ENCODE measurements around the gene ATP8B3.

ATP8B3 gene

DNA sequence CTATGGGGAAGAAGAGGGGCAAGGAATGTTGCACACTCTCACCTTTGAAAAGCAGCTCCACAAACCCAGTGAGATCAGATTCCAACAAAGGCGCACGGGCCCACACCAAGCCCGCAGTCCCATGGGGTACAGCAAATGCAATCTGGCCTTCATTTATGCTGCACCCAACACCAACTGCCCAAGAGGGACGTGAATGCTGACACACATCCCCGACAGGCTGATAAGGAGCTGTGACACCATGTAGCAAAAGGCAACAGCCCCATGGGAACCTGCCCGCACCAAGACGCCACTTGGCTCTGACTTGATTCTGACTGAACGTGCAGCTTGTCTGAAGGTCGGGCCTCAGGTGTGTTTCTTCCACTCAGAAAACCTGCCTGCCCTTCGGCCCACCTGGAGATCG is 18.9 kb upstream of the ATP8B3 start:
- no peak for ATAC-seq

DNA sequence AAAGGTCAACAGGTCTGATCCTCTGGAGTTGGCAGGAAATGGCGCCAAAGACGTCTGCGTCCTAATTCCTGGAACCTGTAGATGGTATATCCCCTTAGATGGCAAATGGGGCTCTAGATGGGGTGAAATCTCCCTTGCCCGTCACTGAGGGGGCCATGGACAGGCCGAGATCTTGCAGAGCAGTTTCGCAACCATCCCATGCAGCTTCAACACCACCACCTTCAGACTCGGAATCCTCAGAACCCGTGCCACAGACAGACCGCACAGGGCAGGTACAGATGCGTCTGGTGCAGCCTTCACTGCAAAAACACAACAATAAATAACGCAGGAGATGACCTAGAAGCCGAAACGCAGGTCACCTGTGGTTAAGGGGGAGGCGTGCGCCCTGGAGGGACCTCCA is 18.5 kb upstream of the ATP8B3 start:
- no peak for ATAC-seq

DNA sequence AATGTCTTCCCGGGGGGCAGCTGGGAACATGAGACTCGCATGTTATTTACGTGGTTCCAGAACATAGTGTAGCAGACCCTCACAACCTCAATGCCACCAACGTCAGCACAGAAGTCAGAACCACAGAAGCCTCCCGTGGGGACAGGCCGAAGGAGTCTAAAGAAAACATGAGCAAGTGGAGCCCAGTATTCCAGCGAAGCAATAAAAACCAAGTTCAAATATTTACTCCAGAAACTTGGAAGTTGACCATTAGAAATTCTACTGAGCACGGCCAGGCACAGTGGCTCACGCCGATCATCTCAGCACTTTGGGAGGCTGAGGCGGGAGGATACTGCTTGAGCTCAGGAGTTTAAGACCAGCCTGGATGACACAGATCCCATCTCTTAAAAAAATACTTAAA is 17.9 kb upstream of the ATP8B3 start:
- ATAC-seq: no peak

DNA sequence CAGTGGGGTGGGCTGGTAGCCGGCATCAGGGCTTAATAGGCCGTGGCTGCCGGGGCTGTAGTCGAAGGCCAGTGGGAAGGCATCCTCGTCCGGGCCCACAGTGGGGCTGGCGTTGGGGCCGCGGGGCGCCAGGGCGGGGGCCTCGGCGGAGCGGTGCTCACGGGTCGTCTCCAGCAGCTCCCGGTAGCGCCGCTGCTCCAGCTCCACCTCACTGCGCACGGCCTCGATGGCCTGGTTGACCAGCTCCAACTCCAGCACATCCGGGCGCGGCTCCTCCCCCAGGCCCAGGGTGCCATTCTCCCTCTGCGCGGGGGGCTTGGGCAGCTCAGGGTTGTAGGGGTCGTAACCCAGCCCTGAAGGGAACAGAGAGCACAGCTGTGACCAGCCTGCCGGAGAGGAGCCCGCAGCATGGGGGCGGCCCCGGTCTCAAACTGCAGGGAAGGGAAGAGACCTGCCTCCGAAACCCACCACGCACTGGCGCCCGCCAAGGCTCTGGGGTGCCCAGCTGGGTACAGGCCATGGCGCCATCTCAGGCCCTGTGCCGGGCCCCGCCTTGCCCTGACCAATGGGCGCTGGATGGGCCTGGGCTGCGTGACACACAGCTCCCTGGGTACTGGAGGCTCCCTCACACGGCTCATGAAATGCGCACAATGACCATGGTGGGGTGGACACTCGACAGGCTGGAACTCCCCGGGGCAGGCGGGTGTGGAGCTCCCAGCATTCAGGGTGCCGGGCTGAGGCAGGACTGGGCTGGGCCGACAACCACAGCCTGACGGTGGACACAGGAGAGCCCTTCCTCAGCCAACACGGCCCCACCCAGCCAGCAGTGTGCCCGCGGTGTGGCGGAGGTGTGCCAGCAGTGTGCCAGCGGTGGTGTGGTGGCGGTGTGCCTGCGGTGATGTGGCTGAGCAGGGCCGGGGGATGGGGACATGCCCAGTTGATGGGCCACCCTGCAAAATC is 16.5 kb upstream of the ATP8B3 start:
- ATAC-seq: no peak

DNA sequence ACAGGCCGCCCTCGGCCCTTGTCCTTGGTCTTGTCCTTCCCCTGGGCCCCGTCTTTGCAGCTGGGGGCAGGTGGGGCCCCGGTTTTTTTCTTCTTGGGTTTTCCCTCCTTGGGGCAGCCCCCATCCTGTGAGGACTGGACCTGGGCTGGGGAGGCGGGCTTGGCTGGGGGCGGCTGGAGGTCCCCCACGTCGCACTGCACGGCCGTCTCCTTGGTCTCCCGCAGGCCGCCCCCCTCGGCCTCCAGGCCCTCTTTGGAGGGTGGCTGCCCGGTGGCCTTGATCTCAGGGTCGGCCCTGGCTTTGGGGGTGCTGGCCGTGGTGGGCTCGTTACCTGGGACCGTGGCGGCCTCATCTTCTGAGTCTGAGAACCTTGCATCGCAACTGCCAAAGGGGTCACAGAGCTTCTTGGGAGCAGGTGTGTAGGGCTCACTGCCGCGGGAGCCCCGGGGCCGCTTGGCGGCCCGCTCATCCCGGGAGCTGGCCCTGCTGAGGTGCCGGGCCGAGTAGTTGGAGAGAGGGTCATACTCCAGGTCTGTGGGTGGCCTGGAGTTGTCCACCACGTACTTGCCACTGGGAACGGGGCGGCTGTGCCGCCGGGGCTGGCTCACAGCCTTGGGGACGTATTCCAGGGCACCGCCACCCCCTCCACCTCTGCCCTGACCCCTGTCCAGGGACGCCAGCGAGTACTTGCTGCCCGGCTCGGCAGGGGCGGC is 15.6 kb upstream of the ATP8B3 start:
- no peak for ATAC-seq

DNA sequence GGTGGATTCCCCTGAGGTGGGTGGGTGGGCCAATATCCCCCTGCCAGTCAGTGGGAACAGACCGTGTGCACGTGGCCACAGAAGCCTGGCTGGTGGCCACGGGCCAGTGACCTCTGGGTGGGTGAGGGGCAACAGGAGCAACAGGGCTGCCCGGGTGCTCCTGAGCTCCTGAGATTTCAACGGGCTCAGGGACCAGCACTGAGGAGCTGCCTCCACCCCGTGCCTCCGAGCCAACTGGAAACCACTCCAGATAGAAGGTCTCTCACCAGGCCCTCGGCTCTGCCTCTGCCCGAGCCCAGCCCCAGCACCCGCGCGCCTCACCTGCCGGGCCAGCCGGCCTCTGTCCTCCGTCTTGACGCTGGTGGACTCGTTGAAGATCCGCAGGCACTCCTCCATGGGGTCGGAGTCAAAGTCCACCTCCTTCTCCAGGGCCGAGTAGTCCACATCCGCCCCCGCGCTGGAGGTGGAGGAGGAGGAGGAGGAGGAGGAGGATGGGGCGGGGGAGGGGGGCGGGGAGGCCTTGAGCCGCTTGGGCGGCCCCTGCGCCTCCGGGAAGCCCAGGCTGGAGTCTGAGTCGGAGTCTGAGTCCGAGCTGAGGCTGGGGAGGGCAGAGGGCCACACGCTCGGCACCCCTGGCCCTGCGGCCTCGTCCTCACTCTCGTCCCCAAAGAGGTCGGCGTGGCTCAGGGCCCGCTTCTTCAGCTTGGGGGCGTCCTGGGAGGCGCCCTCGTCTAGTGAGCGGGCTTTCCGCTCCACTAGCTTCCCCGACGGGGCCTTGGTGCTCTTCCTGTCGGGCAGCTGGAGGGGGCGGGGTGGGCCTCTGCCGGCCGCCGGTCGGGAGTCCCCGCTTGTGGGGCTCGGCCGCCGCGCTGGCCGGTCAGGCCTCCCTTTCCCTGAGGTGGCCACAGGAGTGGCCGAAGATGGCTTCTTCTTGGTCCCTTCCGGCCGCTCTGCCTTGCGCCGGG is 14.8 kb upstream of the ATP8B3 start:
- ATAC-seq: no peak

DNA sequence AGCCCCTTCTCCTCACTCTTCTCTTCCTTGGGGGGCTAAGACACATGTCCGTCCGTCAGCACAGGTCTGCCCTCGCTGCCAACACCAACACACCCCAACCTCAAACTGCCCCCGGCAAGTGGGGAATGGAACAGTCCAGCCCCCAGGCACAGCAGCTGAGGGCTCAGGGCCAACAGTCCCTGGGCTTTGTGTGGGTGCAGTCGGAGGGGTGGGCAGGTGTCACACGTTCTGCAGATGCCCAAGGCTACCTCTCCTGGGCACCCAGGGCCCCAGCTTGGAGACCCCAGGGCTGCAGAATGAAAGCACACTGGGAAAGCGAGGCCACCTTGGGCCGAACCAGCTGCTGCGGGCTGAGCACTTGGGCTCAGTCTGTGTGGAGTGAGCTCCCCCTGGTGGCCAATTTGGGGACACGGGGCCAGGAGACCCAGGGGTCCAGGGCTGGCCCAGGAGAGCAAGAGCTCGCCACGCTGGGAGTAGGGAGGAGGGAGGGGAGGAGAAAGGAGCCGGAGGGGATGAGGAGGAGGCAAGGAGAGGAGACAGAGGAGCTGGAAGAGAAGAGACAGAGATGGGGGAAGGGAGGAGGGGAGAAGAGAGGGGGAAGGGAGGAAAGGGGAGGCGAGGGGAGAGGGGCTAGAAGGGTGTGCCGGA is 14.0 kb upstream of the ATP8B3 start:
- ATAC-seq: peak; percentile 84 to 85

DNA sequence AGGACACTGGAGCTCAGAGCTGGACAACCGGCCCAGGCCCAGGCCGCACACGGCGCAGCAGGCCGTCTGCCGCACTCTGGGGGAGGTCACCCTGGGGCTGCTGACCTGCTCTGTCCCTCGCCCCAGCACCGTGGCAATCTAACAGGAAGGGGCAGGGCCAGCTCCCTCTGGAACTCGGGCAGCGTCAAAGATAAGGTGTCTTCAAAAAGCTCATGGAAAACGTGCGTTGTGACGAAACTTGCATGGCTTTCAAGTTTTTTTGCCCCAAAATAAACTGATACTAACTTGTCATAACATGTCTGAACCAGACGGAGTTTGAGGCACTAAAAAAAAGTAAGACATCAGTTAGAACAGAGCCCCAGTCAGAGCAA is 12.2 kb upstream of the ATP8B3 start:
- no peak for ATAC-seq

DNA sequence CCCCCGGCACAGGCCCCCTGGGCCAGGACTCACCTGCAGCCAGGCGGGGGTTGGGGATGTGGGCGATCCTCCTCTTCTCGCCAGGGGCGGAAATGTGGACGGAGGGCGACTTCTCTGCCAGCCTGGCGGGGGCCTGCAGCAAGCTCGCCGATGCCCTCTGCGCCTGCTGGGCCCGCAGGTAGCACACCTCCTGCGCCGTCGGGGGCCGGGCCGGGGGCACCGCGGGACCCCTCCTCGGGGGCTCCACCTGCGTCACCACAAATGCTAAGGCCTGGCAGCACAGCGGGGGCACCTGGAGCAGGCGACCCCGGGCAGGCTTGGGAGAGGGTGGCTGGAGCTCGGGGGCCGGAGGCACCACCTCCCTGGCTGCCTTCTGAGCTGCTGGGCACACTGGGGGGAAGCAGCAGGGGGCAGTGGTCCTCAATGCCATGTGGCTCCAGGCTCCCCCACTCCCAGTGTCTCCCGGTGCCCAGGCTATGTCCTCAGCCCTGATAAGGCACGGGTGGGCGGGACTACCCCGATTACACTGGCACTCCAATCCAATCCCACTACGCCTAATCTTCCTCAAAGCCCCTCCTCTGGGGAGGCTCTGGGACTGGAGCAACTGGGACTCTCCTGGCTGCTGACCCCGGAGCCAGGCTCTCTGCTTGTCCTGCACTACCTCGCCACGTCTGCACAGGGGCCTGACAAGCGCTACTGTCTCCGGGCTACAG is 11.6 kb upstream of the ATP8B3 start:
- ATAC-seq: no peak

DNA sequence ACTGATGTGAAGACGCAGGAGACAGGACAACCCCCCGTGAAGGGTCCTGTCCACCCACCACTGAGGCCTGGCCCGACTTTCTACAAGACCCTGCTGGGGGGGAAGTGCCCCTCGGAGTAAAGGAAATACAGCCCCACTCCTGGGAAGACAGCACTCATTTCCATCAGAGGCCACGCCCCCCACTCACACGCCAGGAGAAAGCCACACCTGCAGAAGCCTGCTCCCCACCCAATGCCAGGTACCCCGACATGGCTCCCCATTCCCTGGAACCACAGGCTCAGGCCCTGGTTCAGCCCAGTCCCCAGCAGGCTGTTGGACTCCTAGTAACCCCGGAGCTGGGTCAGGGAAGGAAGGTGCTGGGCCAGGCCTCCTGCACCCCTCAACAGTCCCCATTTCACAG is 10.9 kb upstream of the ATP8B3 start:
- ATAC-seq: no peak

DNA sequence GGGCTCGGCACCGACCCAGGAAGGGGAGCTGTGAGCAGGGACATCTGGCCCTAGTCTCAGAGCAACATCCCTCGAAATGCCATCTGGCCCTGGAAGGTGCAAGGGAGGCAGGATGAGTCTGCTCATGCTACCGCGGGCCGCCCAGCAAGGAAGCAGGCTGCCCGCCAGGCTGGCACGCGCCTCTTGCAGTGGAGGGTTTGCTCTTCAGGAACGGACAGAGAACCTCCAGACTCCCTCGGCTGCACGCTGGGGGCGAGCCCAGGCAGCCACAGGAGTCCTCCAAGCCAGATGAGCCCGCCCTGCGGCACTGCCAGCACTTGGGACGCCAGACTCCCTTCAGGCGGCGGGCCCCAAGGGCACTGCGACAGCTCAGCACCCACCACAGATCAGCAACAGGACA is 10.1 kb upstream of the ATP8B3 start:
- no peak for ATAC-seq

DNA sequence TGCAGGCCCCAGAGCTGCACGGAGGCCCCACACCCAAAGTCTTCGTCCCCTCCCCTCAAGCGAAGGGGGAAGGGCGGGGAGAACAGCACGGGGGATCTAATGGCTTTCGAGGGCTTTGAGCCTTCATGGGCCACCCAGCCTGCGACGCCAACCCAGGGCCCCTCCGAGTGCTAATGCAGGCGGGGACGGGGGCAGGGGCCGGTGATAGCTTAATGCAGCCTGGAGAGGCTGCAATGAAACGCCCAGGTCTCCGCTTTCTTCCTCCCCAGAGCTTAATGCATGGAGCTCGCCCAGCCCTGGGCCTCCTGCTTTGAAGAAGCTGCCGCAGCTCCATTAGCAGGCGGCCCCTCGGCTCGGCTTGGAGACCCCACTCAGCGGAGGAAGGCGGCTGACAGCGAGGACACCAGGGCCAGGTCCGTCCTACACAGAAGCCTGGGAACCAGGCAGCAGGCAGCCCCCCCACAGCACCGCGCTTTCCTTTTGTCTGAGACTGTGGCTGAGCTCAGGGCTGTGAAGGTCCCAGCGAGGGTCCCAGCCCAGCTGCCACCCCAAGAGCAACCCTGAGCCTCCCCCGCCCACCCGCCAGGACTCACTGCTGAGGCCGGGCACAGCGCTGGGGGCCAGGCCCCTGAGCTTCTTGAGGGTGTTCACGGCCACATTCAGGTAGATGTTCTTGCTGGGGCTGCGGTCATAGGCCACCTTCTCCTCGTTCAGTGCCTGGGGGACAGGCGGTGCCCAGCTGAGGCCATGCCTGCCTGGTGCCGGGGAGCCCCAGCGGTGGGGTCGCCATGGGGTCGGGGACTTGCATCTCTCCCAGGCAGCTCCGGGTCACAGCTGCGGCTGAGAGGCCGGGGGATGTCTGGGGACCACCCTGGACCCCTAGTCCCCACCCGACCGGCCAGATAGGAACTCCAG is 7.5 kb upstream of the ATP8B3 start:
- no peak for ATAC-seq

DNA sequence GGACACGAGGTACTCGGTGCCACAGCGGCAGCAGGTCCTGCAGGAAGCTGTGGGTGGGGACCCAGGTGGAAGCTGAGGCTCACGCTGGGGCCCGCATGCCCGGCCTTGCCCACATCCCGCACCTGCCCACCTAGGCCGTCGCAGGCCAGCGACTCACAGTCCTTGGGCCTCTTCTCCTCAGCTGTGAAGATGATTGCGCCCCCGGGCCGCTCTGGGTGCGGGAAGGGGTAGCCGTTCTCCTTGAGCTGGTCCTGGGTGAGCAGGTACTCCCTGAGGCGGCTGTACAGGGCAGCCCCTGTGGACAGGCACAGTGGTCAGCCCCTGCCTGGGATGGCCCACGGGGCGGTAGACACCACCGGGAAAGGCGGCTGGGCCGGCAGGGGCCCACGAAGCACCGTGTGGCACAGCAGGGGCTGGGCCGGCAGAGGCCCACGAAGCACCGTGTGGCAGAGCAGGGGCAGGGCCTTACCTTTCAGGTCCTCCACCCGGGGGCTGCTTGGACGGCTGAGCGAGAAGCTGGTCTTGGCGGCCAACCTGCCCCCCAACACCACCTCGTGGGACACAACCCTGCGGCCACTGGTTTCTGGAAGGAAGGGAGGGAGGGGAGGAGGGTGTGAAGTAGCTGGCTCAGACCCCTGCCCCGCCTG is 6.6 kb upstream of the ATP8B3 start:
- no peak for ATAC-seq

DNA sequence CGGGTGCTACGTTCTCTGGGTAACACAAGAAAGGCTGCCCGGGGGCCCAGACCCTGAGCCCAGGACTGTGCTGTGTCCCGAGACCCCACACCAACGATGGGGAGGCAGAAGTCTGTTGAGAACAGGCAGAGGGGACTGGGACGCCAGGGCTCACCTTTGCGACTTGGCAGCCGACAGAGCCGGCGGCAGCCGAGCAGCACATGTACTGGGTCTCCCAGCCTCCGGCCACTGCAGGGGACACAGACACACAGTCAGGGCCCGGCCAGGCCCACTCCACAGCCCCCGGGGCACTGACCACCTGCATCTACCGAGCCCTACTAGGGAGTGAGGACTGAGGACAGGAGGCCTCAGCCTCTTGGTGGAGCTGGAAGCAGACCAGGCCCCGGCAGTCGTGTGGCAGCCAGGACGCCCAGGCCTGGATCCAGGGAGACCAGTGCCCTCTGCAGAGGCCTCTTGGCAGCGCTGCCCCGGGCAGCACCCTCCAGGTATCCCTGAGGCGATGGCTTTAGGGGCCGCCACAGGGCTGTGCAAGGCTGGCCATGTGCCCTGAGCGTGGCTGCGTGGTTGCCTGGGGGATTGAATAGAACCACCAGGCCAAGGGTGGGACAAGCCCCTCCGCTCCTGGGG is 5.6 kb upstream of the ATP8B3 start:
- no peak for ATAC-seq

DNA sequence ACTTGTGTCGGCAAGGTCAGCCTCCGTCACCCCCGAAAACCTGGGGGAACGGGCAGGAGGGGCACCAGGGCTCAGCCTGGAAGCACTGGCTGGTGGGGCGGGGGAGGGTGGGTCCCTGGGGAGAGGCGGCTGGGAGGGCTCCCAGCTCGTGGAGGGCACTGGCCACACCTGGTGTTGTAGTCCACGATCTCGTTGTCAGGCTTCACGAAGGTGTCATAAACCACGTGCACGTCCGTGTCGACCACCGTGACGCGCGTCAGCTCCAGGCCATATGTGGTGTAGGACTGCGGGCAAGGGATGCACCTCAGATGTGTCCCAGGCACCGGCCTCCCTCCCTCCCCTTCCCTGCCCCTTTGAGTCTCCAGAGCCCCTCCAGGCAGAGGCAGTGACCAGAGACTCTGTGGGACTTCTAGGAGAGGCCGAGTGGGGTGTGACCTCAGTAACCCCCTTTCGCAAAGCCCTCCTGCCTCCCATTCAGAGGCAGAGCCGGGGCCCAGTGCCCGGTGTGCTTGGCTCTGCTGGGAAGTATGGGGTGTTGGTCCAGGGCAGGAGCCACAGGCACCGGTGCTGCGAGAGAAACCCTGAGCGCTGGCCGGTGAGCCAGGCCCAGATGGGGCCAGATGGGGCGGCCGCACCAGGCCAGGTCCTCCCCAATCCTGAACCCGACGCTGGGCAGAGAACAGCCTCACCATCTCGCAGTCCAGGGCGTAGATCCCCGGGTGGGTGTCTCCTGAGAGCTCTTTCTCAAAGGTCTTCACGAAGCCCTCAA is 4.6 kb upstream of the ATP8B3 start:
- no peak for ATAC-seq

DNA sequence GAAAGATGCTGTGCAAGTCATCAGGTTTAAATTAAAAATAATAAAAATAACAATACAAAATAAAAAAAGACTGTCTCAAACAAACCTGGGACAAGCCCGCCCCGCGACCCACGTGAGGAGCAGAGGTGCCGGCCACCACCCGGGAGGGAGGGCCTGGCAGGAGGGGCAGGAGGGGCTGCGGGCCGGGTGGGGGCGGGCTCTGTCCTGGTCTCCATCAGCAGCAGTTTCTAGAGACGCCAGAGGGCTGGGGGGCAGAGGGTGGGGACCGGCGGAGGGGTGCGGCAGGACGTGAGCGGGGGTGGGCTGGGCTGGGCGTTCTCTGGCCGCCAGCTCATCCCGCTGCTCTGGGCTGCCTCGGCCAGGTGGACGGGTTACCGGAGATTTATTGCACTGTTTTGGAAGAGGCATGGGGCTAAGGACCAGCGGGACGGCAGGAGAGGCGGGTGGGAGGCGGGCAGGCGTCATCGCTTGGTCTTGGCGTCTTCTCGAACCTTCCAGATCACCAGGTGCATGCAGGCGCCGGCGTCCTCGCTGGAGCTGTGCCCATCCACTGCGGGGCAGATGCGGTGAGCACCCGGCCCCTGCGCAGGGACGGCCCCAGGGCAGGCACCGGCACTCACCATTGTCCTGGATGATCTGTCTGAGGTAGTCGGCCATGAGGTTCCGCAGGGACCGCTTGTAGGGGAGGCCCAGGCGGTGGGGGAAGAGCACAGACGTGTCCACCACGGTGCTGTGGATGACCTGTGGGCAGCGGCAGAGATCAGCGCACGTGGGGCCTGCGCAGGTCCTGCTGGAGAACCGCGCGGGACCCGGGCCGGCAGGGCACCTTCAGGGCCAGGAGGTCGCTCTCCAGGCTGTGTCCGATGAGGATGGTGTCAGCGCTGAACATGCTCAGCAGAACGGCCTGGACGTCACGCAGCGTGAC is 3.8 kb upstream of the ATP8B3 start:
- no peak for ATAC-seq

DNA sequence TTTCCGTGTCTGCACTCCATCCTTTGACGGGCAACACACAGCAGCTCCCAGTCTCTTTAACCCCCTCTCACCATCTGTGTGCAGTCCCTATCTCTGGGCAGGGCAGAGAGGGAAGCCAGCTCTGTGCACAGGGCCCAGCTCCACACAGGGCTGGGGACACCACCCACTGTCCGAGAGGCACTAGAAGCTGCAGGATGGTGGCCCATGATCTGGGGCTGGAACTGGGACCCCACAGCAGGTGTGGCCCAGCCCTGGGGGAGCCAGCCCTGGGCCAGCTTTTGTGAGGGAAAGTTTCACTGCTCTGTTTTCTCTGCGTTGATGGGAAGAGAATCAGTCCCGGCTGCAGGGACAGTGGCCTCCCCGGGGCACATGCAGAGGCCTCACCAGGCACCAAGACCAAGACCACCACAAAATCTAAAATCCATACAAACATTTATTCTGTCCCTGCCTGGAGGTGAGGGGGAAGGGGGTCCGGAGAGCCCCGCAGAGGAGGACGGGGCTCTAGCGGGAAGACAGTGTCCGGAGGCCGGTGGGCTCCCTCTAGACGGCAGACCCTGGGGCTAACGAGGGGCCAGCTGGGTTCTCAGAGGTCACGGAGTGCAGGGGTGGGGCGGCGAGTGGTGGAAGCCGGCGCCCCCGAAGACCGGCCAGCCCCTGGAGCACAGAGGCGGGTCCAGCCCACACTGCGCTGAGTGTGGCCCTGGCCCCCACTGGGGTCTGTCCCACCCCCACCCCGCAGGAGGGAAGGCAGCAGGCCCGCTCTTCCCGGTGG is 2.9 kb upstream of the ATP8B3 start:
- no peak for ATAC-seq
